Natural killer cell (primary cell): ENCODE data around the gene CBR3. TPM values are rescaled to one million over a fixed set of nuclear protein-coding genes. Genes with fewer than 3 reads are reported as not detected.

Experiments used
- ATAC-seq, 3 donors: fragments of 150-1000 bp in 2 of 3; fragments of 200-7000 bp in 1 of 3; cut with Tn5 transposase; 1 replicate in 1 of 3; 2 replicates in 2 of 3; pipeline ENCODE4 v1.10.0; 2021; ENCODE audit warnings: mild to moderate bottlenecking in 2 of 3, moderate library complexity in 2 of 3
- DNase-seq, 2 donors: peaks; one replicate each; pipeline versions ENCODE4 v3.0.0 to v3.0.0-alpha.2; 2013 to 2021; ENCODE audit warnings: mixed read lengths in 1 of 2
- H3K27ac ChIP-seq: one replicate; pipeline ENCODE4 v1.5.1; 2013; ENCODE audit warnings: mild to moderate bottlenecking, low read length
- H3K27me3 ChIP-seq: one replicate; pipeline ENCODE4 v1.6.1; 2013; ENCODE audit warnings: low read length; ENCODE audit not compliant: control insufficient read depth, insufficient read depth
- H3K36me3 ChIP-seq: one replicate; pipeline ENCODE4 v1.6.1; 2013; ENCODE audit warnings: low read length; ENCODE audit not compliant: control insufficient read depth, insufficient read depth
- H3K4me1 ChIP-seq: one replicate; pipeline ENCODE4 v1.6.1; 2013; ENCODE audit warnings: low read length; ENCODE audit not compliant: control insufficient read depth, insufficient read depth
- H3K4me3 ChIP-seq: one replicate; pipeline ENCODE4 v1.5.1; 2013; ENCODE audit warnings: low read length
- H3K9me3 ChIP-seq: one replicate; pipeline ENCODE4 v1.6.1; 2013; ENCODE audit warnings: low read length; ENCODE audit not compliant: control insufficient read depth, insufficient read depth
- H3K27ac Mint-ChIP-seq, 2 donors: one replicate each; pipeline ENCODE4 v1.8.0; 2022; ENCODE audit warnings: mild to moderate bottlenecking in 2 of 2, mixed read lengths in 2 of 2, moderate library complexity in 1 of 2
- H3K27me3 Mint-ChIP-seq, 2 donors: one replicate each; pipeline ENCODE4 v1.8.0; 2022; ENCODE audit warnings: low read depth in 2 of 2, mixed read lengths in 2 of 2
- H3K36me3 Mint-ChIP-seq: one replicate; pipeline ENCODE4 v1.8.0; 2022; ENCODE audit warnings: mixed read lengths
- H3K4me1 Mint-ChIP-seq, 2 donors: one replicate each; pipeline ENCODE4 v1.8.0; 2022; ENCODE audit warnings: mixed read lengths in 2 of 2
- H3K4me3 Mint-ChIP-seq: one replicate; pipeline ENCODE4 v1.8.0; 2022; ENCODE audit warnings: mild to moderate bottlenecking, moderate library complexity, mixed read lengths
- H3K9me3 Mint-ChIP-seq, 2 donors: one replicate each; pipeline ENCODE4 v1.8.0; 2022; ENCODE audit warnings: mixed read lengths in 2 of 2
- CTCF ChIP-seq: fragments of 200-600 bp; IDR thresholded peaks from one replicate; pipeline ENCODE4 v1.8.0; 2022; ENCODE audit warnings: antibody characterized with exemption
- WGBS: methylation state at CpG from one replicate; pipeline ENCODE4 v1.1.7; 2013; ENCODE audit warnings: missing lambda C conversion rate; ENCODE audit not compliant: insufficient coverage; 5-methylcytosine and 5-hydroxymethylcytosine counted together
- intact Hi-C: fragments of 100-400 bp; cut with micrococcal nuclease; formaldehyde crosslinking; loops from one replicate; pipeline ENCODE4 v1.14.2; 2022
- total RNA-seq, 4 donors: library from RNA; stranded (reverse); fragments of 120-200 nt in 1 of 4; gene quantifications; one replicate each; pipeline versions ENCODE4 v1.2.3 to v1.2.4, GENCODE V29; 2013 to 2022

Gene CBR3
- total RNA-seq, 3 donors from 2014 or later (not counting 1 experiment from before 2014, with no cell fraction given) = 0.95 to 1.5 (median 1.2) TPM

- no peaks in the 10 kb centered on the region for H3K36me3 Mint-ChIP-seq
- no peaks in the 10 kb centered on the region for H3K27me3 Mint-ChIP-seq
- Histone ChIP-seq H3K4me1 (peaks cover 3% of the 10 kb centered on the region), H3K4me3 (no peak overlapping the region), H3K9me3 (no peaks in the 10 kb centered on the region), H3K36me3 (peaks cover 6% of the 10 kb centered on the region), H3K27ac (no peak overlapping the region), H3K27me3 (no peaks in the 10 kb centered on the region)
- DNase-seq (no peak), ATAC-seq (peak in 1 of 3 donors; percentile 38)
- no peaks in the 10 kb centered on the region for H3K9me3 Mint-ChIP-seq
- H3K27ac Mint-ChIP-seq = peak overlapping the region in 1 of 2 donors; percentile 65
- WGBS = 87% methylated on average over 17 of the region's 18 CpGs
- no peak for TF ChIP-seq CTCF
- peaks cover 24 to 29% of the 10 kb centered on the region in 2 donors for H3K4me1 Mint-ChIP-seq
- no peak overlapping the region for H3K4me3 Mint-ChIP-seq
- intact Hi-C loops = no loop called here
These were observed 51.9 kb downstream of the CBR3 start for GRCh38 chr21:36186506-36187399.

GRCh38 chr21:36188081-36188681 lies 53.3 kb downstream of the CBR3 start:
- intact Hi-C loops = no loop called here
- no peak overlapping the region for H3K4me3 Mint-ChIP-seq
- DNase-seq (no peak), ATAC-seq (no peak)
- H3K9me3 ChIP-seq = no peaks in the 10 kb centered on the region
- TF ChIP-seq CTCF = no peak
- H3K9me3 Mint-ChIP-seq = no peaks in the 10 kb centered on the region
- peaks cover 3% of the 10 kb centered on the region for H3K4me1 ChIP-seq
- WGBS = 88% methylated on average over 8 of the region's 8 CpGs
- no peak overlapping the region for H3K4me3 ChIP-seq
- H3K27ac ChIP-seq = no peak overlapping the region
- peaks cover 6% of the 10 kb centered on the region for H3K36me3 ChIP-seq
- peaks cover 17 to 23% of the 10 kb centered on the region in 2 donors for H3K4me1 Mint-ChIP-seq
- no peaks in the 10 kb centered on the region for H3K36me3 Mint-ChIP-seq
- peak overlapping the region; percentile 67 to 77 for H3K27ac Mint-ChIP-seq
- no peaks in the 10 kb centered on the region for H3K27me3 ChIP-seq
- no peaks in the 10 kb centered on the region for H3K27me3 Mint-ChIP-seq

GRCh38 chr21:36188937-36189336 lies 54.1 kb downstream of the CBR3 start:
- 13% methylated on average over 2 of the region's 2 CpGs for WGBS
- H3K4me3 ChIP-seq = no peak overlapping the region

More at GRCh38 chr21:36188937-36189336, 54.1 kb downstream of the CBR3 start:
- intact Hi-C loops = no loop called here
- Histone ChIP-seq H3K36me3 (peaks cover 6% of the 10 kb centered on the region), H3K9me3 (no peaks in the 10 kb centered on the region), H3K4me1 (peaks cover 3% of the 10 kb centered on the region), H3K27me3 (no peaks in the 10 kb centered on the region), H3K27ac (no peak overlapping the region)
- H3K36me3 Mint-ChIP-seq = no peaks in the 10 kb centered on the region
- peaks cover 17 to 23% of the 10 kb centered on the region in 2 donors for H3K4me1 Mint-ChIP-seq
- no peak overlapping the region for H3K4me3 Mint-ChIP-seq
- ATAC-seq = no peak
- H3K9me3 Mint-ChIP-seq = no peaks in the 10 kb centered on the region
- H3K27me3 Mint-ChIP-seq = no peaks in the 10 kb centered on the region
- no peak for DNase-seq
- no peak for TF ChIP-seq CTCF
- peak overlapping the region; percentile 67 to 77 for H3K27ac Mint-ChIP-seq
